NT2/D1 (cell line): ENCODE data around the gene NRL.

Source experiments
- DNase-seq: peaks from one replicate; pipeline ENCODE4 v3.0.0-alpha.2; 2011; ENCODE audit warnings: low read depth, low spot score
- H3K27me3 ChIP-seq: 2 replicates; pipeline ENCODE4 v1.6.0; 2011; ENCODE audit warnings: mild to moderate bottlenecking; ENCODE audit not compliant: insufficient read length, insufficient read depth
- H3K36me3 ChIP-seq: 2 replicates; pipeline ENCODE4 v1.6.1; 2011; ENCODE audit warnings: mild to moderate bottlenecking, low read length, mixed read lengths; ENCODE audit not compliant: insufficient read depth, insufficient read length
- H3K4me1 ChIP-seq: 2 replicates; pipeline ENCODE4 v1.5.1; 2011; ENCODE audit not compliant: insufficient read depth, insufficient read length
- H3K4me3 ChIP-seq: 2 replicates; pipeline ENCODE4 v1.5.1; 2011; ENCODE audit warnings: low read depth; ENCODE audit not compliant: insufficient read length
- H3K9ac ChIP-seq: 2 replicates; pipeline ENCODE4 v1.6.0; 2011; ENCODE audit warnings: low read depth; ENCODE audit not compliant: insufficient read length
- H3K9me3 ChIP-seq: 2 replicates; pipeline ENCODE4 v1.5.1; 2011; ENCODE audit warnings: mild to moderate bottlenecking, low read length; ENCODE audit not compliant: insufficient read depth
- SUZ12 ChIP-seq: IDR thresholded peaks from 2 replicates; pipeline ENCODE4 v1.6.1; 2011; ENCODE audit not compliant: insufficient read length, insufficient read depth; ENCODE audit errors: extremely low read depth
- YY1 ChIP-seq: IDR thresholded peaks from 2 replicates; pipeline ENCODE4 v1.6.1; 2011; ENCODE audit not compliant: insufficient read length, insufficient read depth
- ZNF274 ChIP-seq: IDR thresholded peaks from 2 replicates; pipeline ENCODE4 v1.6.1; 2011; ENCODE audit warnings: mild to moderate bottlenecking, low read depth, low read length

Gene NRL

GRCh38 chr14:24133735-24134134, 19.0 kb upstream of the NRL start:
- no peak for DNase-seq
- Histone ChIP-seq H3K4me3 (no peak overlapping the region), H3K36me3 (peaks cover 15% of the 10 kb centered on the region), H3K27me3 (peaks cover 4% of the 10 kb centered on the region), H3K4me1 (peaks cover 7% of the 10 kb centered on the region), H3K9me3 (no peaks in the 10 kb centered on the region), H3K9ac (no peak overlapping the region)
- TF ChIP-seq YY1 (no peak), ZNF274 (no peak), SUZ12 (no peak)

- TF ChIP-seq YY1 (no peak), ZNF274 (no peak), SUZ12 (no peak)
- Histone ChIP-seq H3K27me3 (peaks cover 4% of the 10 kb centered on the region), H3K9ac (no peak overlapping the region), H3K36me3 (peaks cover 8% of the 10 kb centered on the region), H3K4me3 (no peak overlapping the region), H3K4me1 (peaks cover 7% of the 10 kb centered on the region), H3K9me3 (no peaks in the 10 kb centered on the region)
- no peak for DNase-seq
Observed at GRCh38 chr14:24132976-24133375, 18.2 kb upstream of the NRL start.

GRCh38 chr14:24132061-24132685, 17.4 kb upstream of the NRL start:
- DNase-seq, result no peak
- H3K36me3 ChIP-seq, result no peaks in the 10 kb centered on the region
- TF ChIP-seq YY1, result no peak
- no peak for TF ChIP-seq ZNF274
- no peak for TF ChIP-seq SUZ12
- no peaks in the 10 kb centered on the region for H3K9me3 ChIP-seq
- H3K4me3 ChIP-seq, result no peak overlapping the region
- H3K4me1 ChIP-seq, result peaks cover 7% of the 10 kb centered on the region
- peaks cover 4% of the 10 kb centered on the region for H3K27me3 ChIP-seq
- H3K9ac ChIP-seq, result no peak overlapping the region

- DNase-seq, result no peak
- no peaks in the 10 kb centered on the region for H3K9me3 ChIP-seq
- no peak overlapping the region for H3K9ac ChIP-seq
- H3K36me3 ChIP-seq, result no peaks in the 10 kb centered on the region
- H3K27me3 ChIP-seq, result peaks cover 4% of the 10 kb centered on the region
- H3K4me1 ChIP-seq, result peaks cover 7% of the 10 kb centered on the region
- TF ChIP-seq YY1, result no peak
- TF ChIP-seq ZNF274, result no peak
- TF ChIP-seq SUZ12, result no peak
- no peak overlapping the region for H3K4me3 ChIP-seq
Observed at GRCh38 chr14:24131549-24131966, 16.8 kb upstream of the NRL start.

- Histone ChIP-seq H3K27me3 (peaks cover 4% of the 10 kb centered on the region), H3K9me3 (no peaks in the 10 kb centered on the region), H3K36me3 (no peaks in the 10 kb centered on the region), H3K9ac (no peak overlapping the region), H3K4me1 (peaks cover 7% of the 10 kb centered on the region), H3K4me3 (no peak overlapping the region)
- TF ChIP-seq ZNF274 (no peak), SUZ12 (no peak), YY1 (no peak)
- no peak for DNase-seq
Observed at GRCh38 chr14:24130717-24131548, 16.2 kb upstream of the NRL start.

- Histone ChIP-seq H3K4me3 (no peak within 1 kb of the TSS), H3K4me1 (peaks cover 7% of the 10 kb centered on the region), H3K36me3 (no peaks in the 10 kb centered on the region), H3K9ac (no peak within 1 kb of the TSS), H3K9me3 (no peaks in the 10 kb centered on the region), H3K27me3 (peaks cover 3% of the 10 kb centered on the region)
- TF ChIP-seq ZNF274, result no peak
- TF ChIP-seq SUZ12, result no peak
- no peak for TF ChIP-seq YY1
- no peak for DNase-seq
Observed at GRCh38 chr14:24130380-24130716, 15.6 kb upstream of the NRL start, which contains the start of gene FITM1. Gene FITM1, plus strand, starts transcription at chr14:24130659. Its CDS starts 905 bp downstream, at chr14:24131564.

GRCh38 chr14:24129410-24129998, 14.8 kb upstream of the NRL start:
- Histone ChIP-seq H3K4me1 (peaks cover 7% of the 10 kb centered on the region), H3K9me3 (no peaks in the 10 kb centered on the region), H3K4me3 (no peak overlapping the region), H3K27me3 (no peaks in the 10 kb centered on the region), H3K36me3 (no peaks in the 10 kb centered on the region), H3K9ac (no peak overlapping the region)
- DNase-seq, result no peak
- TF ChIP-seq ZNF274, result no peak
- no peak for TF ChIP-seq YY1
- TF ChIP-seq SUZ12, result no peak
